ENCODE data around the gene CACNB3. TPM values are rescaled to one million over a fixed set of nuclear protein-coding genes. Genes with fewer than 3 reads are reported as not detected.
A peak's percentile ranks its signal among the peaks of the same experiment; 100 is the strongest.

CACNB3 gene
- total RNA-seq, 1 donor from 2014 or later, result 24.5 TPM

DNA sequence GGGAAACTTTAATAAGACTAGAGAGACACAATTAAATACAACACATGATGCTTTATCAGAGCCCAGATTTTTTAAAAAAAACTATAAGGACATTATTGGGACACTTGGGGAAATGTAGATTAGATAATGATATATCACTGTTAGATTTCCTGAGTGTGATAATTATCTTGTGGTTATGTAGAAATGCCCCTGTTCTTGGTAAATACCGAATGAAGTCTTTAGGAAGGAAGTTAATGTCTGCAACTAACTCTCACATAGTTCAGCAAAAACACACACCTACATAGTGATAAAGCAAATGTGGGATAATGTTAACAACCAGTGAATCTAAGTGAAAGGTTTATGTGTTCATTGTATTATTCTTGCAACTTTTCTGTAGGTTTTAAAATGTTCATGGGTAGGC lies 14.6 kb upstream of the CACNB3 start:
- TF ChIP-seq, protein P1, sequence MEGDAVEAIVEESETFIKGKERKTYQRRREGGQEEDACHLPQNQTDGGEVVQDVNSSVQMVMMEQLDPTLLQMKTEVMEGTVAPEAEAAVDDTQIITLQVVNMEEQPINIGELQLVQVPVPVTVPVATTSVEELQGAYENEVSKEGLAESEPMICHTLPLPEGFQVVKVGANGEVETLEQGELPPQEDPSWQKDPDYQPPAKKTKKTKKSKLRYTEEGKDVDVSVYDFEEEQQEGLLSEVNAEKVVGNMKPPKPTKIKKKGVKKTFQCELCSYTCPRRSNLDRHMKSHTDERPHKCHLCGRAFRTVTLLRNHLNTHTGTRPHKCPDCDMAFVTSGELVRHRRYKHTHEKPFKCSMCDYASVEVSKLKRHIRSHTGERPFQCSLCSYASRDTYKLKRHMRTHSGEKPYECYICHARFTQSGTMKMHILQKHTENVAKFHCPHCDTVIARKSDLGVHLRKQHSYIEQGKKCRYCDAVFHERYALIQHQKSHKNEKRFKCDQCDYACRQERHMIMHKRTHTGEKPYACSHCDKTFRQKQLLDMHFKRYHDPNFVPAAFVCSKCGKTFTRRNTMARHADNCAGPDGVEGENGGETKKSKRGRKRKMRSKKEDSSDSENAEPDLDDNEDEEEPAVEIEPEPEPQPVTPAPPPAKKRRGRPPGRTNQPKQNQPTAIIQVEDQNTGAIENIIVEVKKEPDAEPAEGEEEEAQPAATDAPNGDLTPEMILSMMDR (IDR thresholded peaks at IDR 0.05; ENCODE audit: insufficient read depth, low read length, poor library complexity, severe bottlenecking), result no peak
- Histone ChIP-seq H3K4me3 (ENCODE audit: low read depth, low read length) (no peak overlapping the region), H3K36me3 (ENCODE audit: control insufficient read depth, insufficient read depth, low read length) (no peaks in the 10 kb centered on the region), H3K27me3 (ENCODE audit: control insufficient read depth, insufficient read depth, low read length) (no peaks in the 10 kb centered on the region)
- no peak for DNase-seq (ENCODE audit: low read depth)

DNA sequence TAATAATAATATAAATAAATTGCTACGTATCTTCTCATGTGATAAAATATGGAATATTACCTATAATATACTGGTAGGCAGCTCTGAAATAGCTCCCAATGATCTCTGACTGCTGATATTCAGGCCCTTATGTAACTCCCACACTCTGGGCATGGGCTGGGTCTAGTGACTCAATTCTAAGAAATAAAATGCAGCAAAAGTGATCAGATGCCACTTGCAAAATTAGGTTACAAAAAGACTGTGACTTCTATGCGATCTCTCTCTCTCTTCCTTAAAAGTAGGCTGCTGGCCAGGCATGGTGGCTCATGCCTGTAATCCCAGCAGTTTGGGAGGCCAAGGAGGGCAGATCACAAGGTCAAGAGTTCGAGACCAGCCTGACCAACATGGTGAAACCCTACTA lies 10.3 kb upstream of the CACNB3 start:
- no peaks in the 10 kb centered on the region for H3K27me3 ChIP-seq (ENCODE audit: control insufficient read depth, insufficient read depth, low read length)
- no peak for DNase-seq (ENCODE audit: low read depth)
- TF ChIP-seq, protein P1 (IDR thresholded peaks at IDR 0.05; ENCODE audit: insufficient read depth, low read length, poor library complexity, severe bottlenecking), result no peak

DNA sequence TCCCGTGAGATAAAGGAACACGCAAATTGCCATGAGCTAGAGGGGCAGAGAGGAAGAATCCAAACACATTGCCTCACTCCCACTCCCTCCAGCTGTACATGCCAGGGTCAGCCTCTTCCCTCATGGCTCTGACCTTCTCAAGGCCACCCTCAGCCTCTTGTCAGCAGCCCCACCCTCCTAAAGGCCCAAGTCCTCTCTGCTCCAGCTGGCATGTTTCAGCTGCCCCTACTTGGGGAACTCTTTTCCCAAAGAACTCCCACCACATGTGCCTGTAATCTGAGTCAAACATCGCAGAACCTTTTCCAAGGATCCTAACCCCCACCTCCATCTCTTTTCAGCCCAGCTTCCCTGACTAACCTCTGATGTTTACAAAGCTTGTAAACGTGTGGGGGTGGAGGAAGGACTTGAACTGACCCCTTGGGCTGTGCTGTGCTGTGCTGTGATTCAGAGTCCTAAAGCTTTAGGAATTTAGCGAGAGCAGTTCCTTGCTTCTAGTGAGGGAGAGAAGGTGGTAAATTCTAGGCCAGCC lies 7.3 kb upstream of the CACNB3 start:
- H3K27me3 ChIP-seq (ENCODE audit: control insufficient read depth, insufficient read depth, low read length), result no peaks in the 10 kb centered on the region
- no peak overlapping the region for H3K4me3 ChIP-seq (ENCODE audit: low read depth, low read length)
- peak; percentile 51 for DNase-seq (ENCODE audit: low read depth)
- H3K36me3 ChIP-seq (ENCODE audit: control insufficient read depth, insufficient read depth, low read length), result no peaks in the 10 kb centered on the region
- TF ChIP-seq, protein P1 (IDR thresholded peaks at IDR 0.05; ENCODE audit: insufficient read depth, low read length, poor library complexity, severe bottlenecking), result no peak

More for the DNA sequence above, 10.3 kb upstream of the CACNB3 start:
- Histone ChIP-seq H3K4me3 (ENCODE audit: low read depth, low read length) (no peak overlapping the region), H3K36me3 (ENCODE audit: control insufficient read depth, insufficient read depth, low read length) (no peaks in the 10 kb centered on the region)

DNA sequence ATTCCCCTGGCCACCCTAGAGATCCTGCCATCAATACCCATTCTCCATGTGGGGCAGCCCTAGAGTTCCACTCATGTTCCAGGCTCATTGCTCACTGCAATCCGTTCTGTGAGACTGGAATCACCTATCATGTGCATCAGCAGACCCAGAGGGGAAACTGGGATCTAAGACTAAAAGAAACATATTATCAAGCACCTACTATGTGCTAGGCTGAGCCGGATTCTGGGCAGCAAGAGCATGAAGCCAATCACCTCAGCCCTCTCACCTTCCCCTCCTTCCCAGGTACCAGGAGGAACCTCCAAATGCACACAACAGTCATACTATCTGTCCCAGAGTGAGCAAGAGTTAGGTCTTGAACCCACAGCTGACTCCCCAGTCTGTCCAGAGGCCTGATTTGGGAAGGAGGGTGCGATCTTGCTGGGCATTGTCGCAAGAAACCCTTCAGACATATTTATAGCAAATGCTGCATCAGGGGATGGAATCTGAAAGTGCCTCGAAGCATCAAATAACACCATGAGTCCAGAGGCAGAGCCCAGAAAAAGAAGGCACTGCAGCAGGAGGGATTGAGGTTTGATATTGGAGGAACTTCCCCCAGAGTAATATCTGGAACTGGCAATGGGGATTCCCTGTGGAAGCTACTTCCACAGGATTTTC lies 6.7 kb upstream of the CACNB3 start:
- Histone ChIP-seq H3K4me3 (ENCODE audit: low read depth, low read length) (no peak overlapping the region), H3K36me3 (ENCODE audit: control insufficient read depth, insufficient read depth, low read length) (no peaks in the 10 kb centered on the region), H3K27me3 (ENCODE audit: control insufficient read depth, insufficient read depth, low read length) (no peaks in the 10 kb centered on the region)
- TF ChIP-seq, protein P1 (IDR thresholded peaks at IDR 0.05; ENCODE audit: insufficient read depth, low read length, poor library complexity, severe bottlenecking), result no peak
- DNase-seq (ENCODE audit: low read depth), result no peak

DNA sequence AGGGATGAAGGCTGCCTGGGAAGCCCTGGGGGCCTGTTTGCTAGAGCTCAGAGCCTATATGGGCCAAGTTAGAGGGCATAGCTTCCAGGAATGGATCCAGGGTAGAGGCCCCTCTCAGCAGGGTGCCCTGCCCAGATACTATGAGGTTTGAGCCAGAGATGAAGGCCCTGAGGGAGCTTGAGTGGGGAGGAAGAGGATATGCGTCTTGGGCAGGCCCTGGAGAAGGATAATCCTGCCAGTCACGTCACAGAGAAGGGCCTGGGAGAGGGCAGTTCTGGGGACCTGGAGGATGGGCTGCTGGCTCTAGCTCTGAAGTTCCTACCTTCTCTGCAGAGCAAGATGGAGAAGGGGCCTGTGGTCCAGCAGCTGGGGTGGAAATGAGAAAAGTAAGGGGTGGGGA lies 5.9 kb upstream of the CACNB3 start:
- TF ChIP-seq, protein P1 (IDR thresholded peaks at IDR 0.05; ENCODE audit: insufficient read depth, low read length, poor library complexity, severe bottlenecking), result no peak
- DNase-seq (ENCODE audit: low read depth), result no peak
- Histone ChIP-seq H3K27me3 (ENCODE audit: control insufficient read depth, insufficient read depth, low read length) (no peaks in the 10 kb centered on the region), H3K4me3 (ENCODE audit: low read depth, low read length) (no peak overlapping the region), H3K36me3 (ENCODE audit: control insufficient read depth, insufficient read depth, low read length) (no peaks in the 10 kb centered on the region)

Measured in kidney epithelial cell (primary cell).